ENCODE results near the gene MYO6. TPM values are rescaled to one million over a fixed set of nuclear protein-coding genes. Genes with fewer than 3 reads are reported as not detected.

MYO6 gene
- total and polyA plus RNA-seq, 3 donors from 2014 or later: 31.5 to 75.3 (median 69.2) TPM

- peaks cover 18% of the 10 kb centered on the region for H3K4me1 ChIP-seq
- intact Hi-C loops (cut with DNase I; ENCODE audit: low total_unique reads): no loop called here
Measured at GRCh38 chr6:75760320-75760719, 11.3 kb downstream of the MYO6 start.

GRCh38 chr6:75761489-75761888 is 12.4 kb downstream of the MYO6 start:
- Histone ChIP-seq H3K4me3 (no peak overlapping the region), H3K27ac (peak overlapping the region in 1 of 2 donors; percentile 26), H3K4me1 (peaks cover 18% of the 10 kb centered on the region), H3K27me3 (no peaks in the 10 kb centered on the region), H3K36me3 (ENCODE audit: low read depth, missing control alignments) (no peaks in the 10 kb centered on the region), H3K9me3 (no peaks in the 10 kb centered on the region)
- intact Hi-C loops (cut with DNase I; ENCODE audit: low total_unique reads): no loop called here
- 96 to 100% methylated on average over 1 of the region's 1 CpG for WGBS, 2 donors
- TF ChIP-seq CTCF (IDR thresholded peaks at IDR 0.05) (no peak), POLR2A (IDR thresholded peaks at IDR 0.05) (no peak)
- DNase-seq: no peak

More at GRCh38 chr6:75760320-75760719, 11.3 kb downstream of the MYO6 start:
- peak overlapping the region in 1 of 2 donors; percentile 26 for H3K27ac ChIP-seq
- no peaks in the 10 kb centered on the region for H3K36me3 ChIP-seq (ENCODE audit: low read depth, missing control alignments)
- TF ChIP-seq CTCF (IDR thresholded peaks at IDR 0.05) (no peak), POLR2A (IDR thresholded peaks at IDR 0.05) (no peak)
- H3K9me3 ChIP-seq: no peaks in the 10 kb centered on the region
- WGBS, 2 donors: 44 to 54% methylated on average over 1 of the region's 1 CpG
- no peaks in the 10 kb centered on the region for H3K27me3 ChIP-seq
- no peak for DNase-seq
- H3K4me3 ChIP-seq: no peak overlapping the region

- intact Hi-C loops (cut with DNase I; ENCODE audit: low total_unique reads): no loop called here
- peaks cover 18% of the 10 kb centered on the region for H3K4me1 ChIP-seq
- TF ChIP-seq CTCF (IDR thresholded peaks at IDR 0.05) (no peak), POLR2A (IDR thresholded peaks at IDR 0.05) (no peak)
Measured at GRCh38 chr6:75762063-75762462, 13.0 kb downstream of the MYO6 start.

GRCh38 chr6:75766387-75766786 is 17.3 kb downstream of the MYO6 start:
- no peak for DNase-seq
- no peaks in the 10 kb centered on the region for H3K36me3 ChIP-seq (ENCODE audit: low read depth, missing control alignments)
- no peaks in the 10 kb centered on the region for H3K4me1 ChIP-seq
- intact Hi-C loops (cut with DNase I; ENCODE audit: low total_unique reads): no loop called here
- H3K4me3 ChIP-seq: no peak overlapping the region
- H3K27ac ChIP-seq: no peak overlapping the region
- H3K9me3 ChIP-seq: no peaks in the 10 kb centered on the region
- H3K27me3 ChIP-seq: no peaks in the 10 kb centered on the region
- TF ChIP-seq POLR2A (IDR thresholded peaks at IDR 0.05) (no peak), CTCF (IDR thresholded peaks at IDR 0.05) (no peak)

More at GRCh38 chr6:75762063-75762462, 13.0 kb downstream of the MYO6 start:
- Histone ChIP-seq H3K27me3 (no peaks in the 10 kb centered on the region), H3K27ac (no peak overlapping the region), H3K9me3 (no peaks in the 10 kb centered on the region), H3K36me3 (ENCODE audit: low read depth, missing control alignments) (no peaks in the 10 kb centered on the region), H3K4me3 (no peak overlapping the region)
- DNase-seq: no peak
- WGBS, 2 donors: 93 to 96% methylated on average over 8 of the region's 8 CpGs

- Histone ChIP-seq H3K27ac (no peak overlapping the region), H3K9me3 (no peaks in the 10 kb centered on the region), H3K27me3 (no peaks in the 10 kb centered on the region), H3K36me3 (ENCODE audit: low read depth, missing control alignments) (no peaks in the 10 kb centered on the region), H3K4me3 (no peak overlapping the region), H3K4me1 (no peaks in the 10 kb centered on the region)
- intact Hi-C loops (cut with DNase I; ENCODE audit: low total_unique reads): no loop called here
- 91 to 94% methylated on average over 5 of the region's 5 CpGs for WGBS, 2 donors
- no peak for DNase-seq
- TF ChIP-seq POLR2A (IDR thresholded peaks at IDR 0.05) (no peak), CTCF (IDR thresholded peaks at IDR 0.05) (no peak)
Measured at GRCh38 chr6:75770844-75771243, 21.8 kb downstream of the MYO6 start.
